Measurements from ENCODE around the gene SLC16A8. TPM values are rescaled to one million over a fixed set of nuclear protein-coding genes. Genes with fewer than 3 reads are reported as not detected.

SLC16A8 gene
- total RNA-seq, 1 donor from 2014 or later = 0.08 TPM

DNA sequence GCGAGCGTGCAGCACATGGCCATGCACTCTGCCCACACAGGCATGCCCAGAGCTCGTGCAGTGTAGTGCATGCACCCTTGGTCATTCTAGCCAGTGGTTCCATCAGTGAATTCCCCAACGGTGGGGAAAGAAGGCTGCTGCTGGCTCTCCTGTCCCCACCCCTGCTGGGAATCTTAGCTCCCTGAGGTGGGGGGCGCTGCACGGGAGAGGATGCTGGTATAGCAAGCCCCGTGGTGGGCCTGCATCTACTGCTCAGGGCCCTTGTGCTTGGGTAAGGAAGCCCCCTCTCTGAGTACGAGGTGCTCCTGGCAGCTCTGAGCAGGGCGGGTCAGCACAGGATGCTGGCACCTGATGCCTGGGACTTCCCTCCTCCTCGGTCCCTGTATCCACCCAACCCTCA, 45.0 kb upstream of the SLC16A8 start:
- no peak overlapping the region for H3K4me3 ChIP-seq (ENCODE audit: low read depth, low read length)
- no peak for DNase-seq (ENCODE audit: low read depth)
- H3K36me3 ChIP-seq (ENCODE audit: control insufficient read depth, insufficient read depth, low read length) = no peaks in the 10 kb centered on the region
- TF ChIP-seq, protein P1, sequence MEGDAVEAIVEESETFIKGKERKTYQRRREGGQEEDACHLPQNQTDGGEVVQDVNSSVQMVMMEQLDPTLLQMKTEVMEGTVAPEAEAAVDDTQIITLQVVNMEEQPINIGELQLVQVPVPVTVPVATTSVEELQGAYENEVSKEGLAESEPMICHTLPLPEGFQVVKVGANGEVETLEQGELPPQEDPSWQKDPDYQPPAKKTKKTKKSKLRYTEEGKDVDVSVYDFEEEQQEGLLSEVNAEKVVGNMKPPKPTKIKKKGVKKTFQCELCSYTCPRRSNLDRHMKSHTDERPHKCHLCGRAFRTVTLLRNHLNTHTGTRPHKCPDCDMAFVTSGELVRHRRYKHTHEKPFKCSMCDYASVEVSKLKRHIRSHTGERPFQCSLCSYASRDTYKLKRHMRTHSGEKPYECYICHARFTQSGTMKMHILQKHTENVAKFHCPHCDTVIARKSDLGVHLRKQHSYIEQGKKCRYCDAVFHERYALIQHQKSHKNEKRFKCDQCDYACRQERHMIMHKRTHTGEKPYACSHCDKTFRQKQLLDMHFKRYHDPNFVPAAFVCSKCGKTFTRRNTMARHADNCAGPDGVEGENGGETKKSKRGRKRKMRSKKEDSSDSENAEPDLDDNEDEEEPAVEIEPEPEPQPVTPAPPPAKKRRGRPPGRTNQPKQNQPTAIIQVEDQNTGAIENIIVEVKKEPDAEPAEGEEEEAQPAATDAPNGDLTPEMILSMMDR (IDR thresholded peaks at IDR 0.05; ENCODE audit: insufficient read depth, low read length, poor library complexity, severe bottlenecking) = no peak
- no peaks in the 10 kb centered on the region for H3K27me3 ChIP-seq (ENCODE audit: control insufficient read depth, insufficient read depth, low read length)

DNA sequence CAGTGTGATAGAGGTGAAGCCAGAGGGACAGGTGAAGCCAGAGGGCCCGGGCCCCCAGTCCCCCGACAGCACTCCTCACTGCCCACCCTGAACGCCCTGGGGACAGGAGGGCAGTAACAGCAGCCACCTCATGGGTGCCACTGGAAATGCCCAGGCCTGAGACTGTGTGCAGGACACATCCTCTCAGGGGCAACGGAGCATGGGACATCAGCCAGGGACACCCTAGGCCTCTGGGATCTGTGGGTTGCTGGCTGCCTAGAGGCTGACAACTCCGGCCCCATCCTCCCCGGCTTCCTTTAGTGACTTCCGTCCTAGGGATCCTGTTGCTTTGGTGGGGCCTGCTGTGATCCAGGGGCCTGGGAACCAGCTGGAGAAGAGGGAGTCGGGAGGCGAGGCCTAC, 43.9 kb upstream of the SLC16A8 start:
- DNase-seq (ENCODE audit: low read depth) = no peak
- H3K4me3 ChIP-seq (ENCODE audit: low read depth, low read length) = no peak overlapping the region
- TF ChIP-seq, protein P1 (IDR thresholded peaks at IDR 0.05; ENCODE audit: insufficient read depth, low read length, poor library complexity, severe bottlenecking) = no peak
- H3K36me3 ChIP-seq (ENCODE audit: control insufficient read depth, insufficient read depth, low read length) = no peaks in the 10 kb centered on the region
- H3K27me3 ChIP-seq (ENCODE audit: control insufficient read depth, insufficient read depth, low read length) = no peaks in the 10 kb centered on the region

DNA sequence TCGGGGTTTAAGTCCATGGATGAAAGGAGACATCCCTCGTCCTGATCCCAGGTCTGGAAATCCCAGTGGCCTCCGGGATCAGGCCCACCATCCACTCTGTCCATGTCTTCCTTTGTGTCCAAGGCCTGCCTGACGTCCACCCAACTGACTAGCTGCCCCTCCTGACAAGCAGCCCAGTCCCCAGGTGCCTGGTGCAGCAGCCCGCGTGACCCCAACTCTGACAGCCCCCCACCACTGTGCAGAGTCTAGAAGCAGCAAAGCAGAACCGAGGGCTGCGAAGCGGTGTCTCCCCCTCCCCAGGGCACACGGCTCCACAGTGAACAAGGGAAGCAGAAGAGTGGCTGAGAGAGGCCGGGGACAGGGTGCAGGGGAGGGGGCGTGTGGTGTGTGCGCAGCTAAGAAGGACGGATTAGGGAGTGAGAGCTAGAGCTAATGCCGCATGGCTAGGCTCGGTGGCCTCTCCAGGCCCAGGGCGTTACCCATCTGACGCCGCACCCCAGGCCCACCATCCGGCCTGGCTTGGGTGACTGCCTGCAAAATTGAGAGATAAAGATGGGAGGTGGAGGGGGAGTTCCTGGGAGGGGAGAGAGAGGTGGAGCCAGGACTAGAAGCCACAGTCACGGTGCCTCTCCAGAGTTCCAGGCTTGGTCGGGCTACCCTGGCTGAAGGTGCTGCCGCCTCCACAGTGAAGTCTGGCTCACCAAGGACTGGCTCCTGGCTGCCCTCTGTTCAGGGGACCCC, 43.1 kb upstream of the SLC16A8 start:
- H3K4me3 ChIP-seq (ENCODE audit: low read depth, low read length) = no peak overlapping the region
- TF ChIP-seq, protein P1 (IDR thresholded peaks at IDR 0.05; ENCODE audit: insufficient read depth, low read length, poor library complexity, severe bottlenecking) = no peak
- no peaks in the 10 kb centered on the region for H3K36me3 ChIP-seq (ENCODE audit: control insufficient read depth, insufficient read depth, low read length)
- H3K27me3 ChIP-seq (ENCODE audit: control insufficient read depth, insufficient read depth, low read length) = no peaks in the 10 kb centered on the region
- DNase-seq (ENCODE audit: low read depth) = no peak

DNA sequence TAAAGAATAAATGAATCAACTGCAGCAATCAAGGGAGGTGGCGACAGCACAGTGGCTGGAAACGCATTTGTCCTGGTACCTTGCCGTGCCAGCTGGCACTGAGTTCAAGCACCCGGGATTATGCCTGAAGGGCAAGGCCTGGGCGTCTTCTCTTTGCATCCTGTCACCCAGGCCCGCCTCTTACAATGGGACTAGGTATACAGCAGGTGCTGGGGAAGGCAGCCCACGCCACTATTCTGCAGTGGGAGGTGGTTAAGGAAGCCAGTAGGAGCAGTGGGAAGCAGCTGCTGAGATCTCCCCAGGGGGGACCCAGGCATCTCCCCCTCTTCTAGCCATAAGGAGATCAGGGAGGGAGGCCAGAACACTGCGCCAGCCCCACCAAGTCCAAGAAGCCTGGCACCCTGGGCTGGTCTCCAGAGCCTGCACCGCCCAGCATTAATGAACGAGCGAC, 41.8 kb upstream of the SLC16A8 start:
- H3K27me3 ChIP-seq (ENCODE audit: control insufficient read depth, insufficient read depth, low read length) = no peaks in the 10 kb centered on the region
- H3K4me3 ChIP-seq (ENCODE audit: low read depth, low read length) = no peak overlapping the region
- H3K36me3 ChIP-seq (ENCODE audit: control insufficient read depth, insufficient read depth, low read length) = no peaks in the 10 kb centered on the region
- no peak for DNase-seq (ENCODE audit: low read depth)
- TF ChIP-seq, protein P1 (IDR thresholded peaks at IDR 0.05; ENCODE audit: insufficient read depth, low read length, poor library complexity, severe bottlenecking) = no peak

DNA sequence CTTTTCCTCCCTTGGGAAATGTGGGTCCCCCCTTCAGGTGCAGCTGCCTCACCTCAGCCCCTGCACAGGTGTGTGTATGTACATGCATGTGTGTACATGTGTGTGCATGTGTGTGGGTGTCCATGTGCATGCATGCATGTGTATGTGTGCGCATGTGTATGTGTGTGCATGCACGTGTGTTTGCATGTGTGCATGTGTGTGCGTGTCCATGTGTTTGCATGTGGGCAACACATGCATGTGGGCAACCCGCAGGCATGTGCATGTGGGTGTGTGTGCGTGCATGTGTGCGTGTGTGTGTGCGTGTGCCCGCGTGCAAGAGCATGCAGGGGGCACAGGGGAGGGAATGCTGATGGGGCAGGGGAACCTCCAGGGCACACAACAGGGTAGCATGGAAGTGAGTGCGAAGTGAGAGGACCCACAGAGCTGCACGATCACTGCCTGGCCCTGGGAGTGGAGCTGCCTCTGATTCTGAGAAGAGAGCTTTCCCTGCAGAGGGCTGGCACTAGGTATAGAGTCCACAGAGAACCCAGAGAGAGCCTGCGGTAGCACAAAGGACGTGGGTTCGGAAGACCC, 41.1 kb upstream of the SLC16A8 start:
- DNase-seq (ENCODE audit: low read depth) = no peak
- TF ChIP-seq, protein P1 (IDR thresholded peaks at IDR 0.05; ENCODE audit: insufficient read depth, low read length, poor library complexity, severe bottlenecking) = no peak
- Histone ChIP-seq H3K36me3 (ENCODE audit: control insufficient read depth, insufficient read depth, low read length) (no peaks in the 10 kb centered on the region), H3K4me3 (ENCODE audit: low read depth, low read length) (no peak overlapping the region), H3K27me3 (ENCODE audit: control insufficient read depth, insufficient read depth, low read length) (no peaks in the 10 kb centered on the region)
